NK-92 treated with Interleukin-12 subunit alpha and Interleukin-12 subunit beta, amount 100 ng/mL, for 24 hours (cell line): ENCODE measurements around the gene HOXD11.

ENCODE experiments used
- DNase-seq: peaks from one replicate; lab custom pipeline; 2025; lab: John Stamatoyannopoulos, UW

The HOXD11 gene

GRCh38 chr2:176106581-176107539 lies at the start of gene HOXD11:
HOXD11 (plus strand) TSS chr2:176107280; CDS start chr2:176107356, 76 bp downstream.
- DNase-seq = no peak

DNA sequence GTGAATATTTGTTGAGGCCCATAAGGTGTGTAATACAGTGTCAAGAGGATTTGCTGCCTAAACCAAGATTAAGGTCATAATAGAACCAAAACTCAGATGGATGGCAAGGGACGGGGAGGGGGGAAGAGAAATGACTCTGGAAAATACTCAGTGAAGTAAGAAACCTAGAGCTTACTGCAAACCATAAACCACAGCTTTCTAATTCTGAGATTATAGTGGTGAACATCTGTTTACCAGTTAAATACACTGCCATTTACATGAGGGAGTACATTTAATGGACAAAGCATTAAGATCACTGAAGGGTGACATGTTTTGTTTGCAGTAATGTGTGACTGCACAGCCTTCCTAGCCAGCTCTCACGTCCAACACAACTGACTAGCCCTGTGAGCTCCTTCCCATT lies 43.1 kb upstream of the HOXD11 start:
- DNase-seq = no peak

- no peak for DNase-seq
Measured at GRCh38 chr2:176066645-176067588, 40.2 kb upstream of the HOXD11 start.

DNA sequence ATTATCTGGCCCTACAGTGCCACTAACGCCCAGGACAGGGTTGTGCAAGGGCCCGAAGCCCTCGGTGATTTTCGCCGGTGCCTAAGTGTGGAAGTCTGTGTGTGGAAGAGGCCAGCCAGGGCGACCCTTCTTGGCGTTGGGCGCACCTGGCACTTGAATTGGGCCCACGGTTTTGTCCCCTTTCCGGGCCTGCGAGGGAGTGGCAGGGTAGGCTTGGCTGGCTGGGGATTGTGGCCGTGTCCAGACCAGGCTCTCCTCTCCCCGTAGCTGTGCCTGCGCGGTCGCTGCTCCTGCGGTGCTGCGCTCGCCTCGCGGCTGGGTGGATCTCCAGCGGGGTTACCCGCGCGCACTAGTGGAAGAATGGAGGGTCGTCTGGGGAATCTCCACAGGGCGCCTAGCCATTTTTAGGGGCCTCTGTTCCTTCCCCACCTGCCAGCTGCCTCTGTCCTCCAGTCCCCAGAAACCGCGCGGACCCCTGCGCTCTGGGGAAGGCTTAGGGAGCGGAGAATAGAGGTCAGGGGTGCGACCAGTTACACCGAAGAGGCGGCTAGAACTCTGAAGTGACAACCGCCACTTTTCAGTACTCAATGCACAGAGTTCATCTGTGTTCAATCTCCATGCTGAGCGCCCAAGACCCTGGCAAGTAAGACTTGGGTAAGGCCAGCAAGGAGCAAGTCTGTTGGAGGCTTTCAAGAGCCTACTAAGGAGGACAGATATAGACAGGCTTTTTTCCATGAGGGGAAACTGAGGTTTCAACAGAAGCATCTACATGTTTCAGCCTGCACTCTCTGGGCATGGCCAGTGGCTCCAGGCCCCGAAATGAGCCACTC lies 39.3 kb upstream of the HOXD11 start:
- DNase-seq = no peak

- DNase-seq = no peak
Measured at GRCh38 chr2:176068419-176068832, 38.7 kb upstream of the HOXD11 start.

GRCh38 chr2:176071330-176072291 lies 35.5 kb upstream of the HOXD11 start:
- no peak for DNase-seq

- no peak for DNase-seq
Measured at GRCh38 chr2:176072292-176072669, 34.8 kb upstream of the HOXD11 start.

DNA sequence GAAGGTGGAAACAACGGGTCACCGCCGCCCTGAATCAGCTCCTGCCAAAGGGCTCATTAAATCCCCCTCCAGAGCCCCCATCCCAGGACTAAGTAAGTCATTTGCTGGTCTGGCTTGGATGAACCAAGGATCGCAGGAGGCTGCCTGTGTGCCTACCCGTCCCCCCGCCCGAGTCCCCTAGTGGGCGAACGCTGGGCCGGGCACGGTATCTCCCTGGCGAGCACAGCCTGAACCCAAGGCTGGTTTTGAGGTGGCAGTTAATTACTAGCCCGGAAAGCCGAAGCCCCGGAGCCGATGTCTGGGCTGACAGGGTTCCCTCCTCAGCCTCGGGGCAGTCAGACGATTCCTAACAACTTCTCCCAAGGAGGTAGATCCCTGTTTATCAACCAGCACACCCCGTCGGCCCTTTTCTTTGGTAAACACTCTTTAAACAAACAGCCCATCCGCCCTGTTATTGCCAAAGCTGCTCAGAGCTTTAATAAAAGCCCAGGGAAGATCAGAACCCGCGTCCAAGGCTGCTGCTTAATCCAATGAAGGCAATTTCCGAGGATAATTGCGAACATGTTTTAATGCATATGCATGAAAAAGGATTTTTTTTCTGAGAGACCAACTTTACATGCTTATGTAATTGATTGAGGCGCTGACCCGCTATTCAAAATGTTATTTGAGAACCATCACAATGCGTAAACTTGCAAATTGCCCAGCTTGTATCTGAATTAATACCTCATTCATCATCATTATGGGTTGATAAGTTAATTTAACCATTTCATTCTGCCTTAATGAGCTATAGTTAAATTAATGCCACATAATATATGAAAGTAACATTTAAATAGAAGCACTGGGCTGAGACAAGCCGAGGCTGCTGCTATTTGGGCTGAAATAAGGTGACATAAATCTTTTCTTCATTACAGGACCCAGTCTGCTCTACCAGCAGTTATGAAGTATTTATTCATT lies 33.9 kb upstream of the HOXD11 start:
- DNase-seq = no peak

GRCh38 chr2:176074919-176075425 lies 32.1 kb upstream of the HOXD11 start:
- DNase-seq = no peak

DNA sequence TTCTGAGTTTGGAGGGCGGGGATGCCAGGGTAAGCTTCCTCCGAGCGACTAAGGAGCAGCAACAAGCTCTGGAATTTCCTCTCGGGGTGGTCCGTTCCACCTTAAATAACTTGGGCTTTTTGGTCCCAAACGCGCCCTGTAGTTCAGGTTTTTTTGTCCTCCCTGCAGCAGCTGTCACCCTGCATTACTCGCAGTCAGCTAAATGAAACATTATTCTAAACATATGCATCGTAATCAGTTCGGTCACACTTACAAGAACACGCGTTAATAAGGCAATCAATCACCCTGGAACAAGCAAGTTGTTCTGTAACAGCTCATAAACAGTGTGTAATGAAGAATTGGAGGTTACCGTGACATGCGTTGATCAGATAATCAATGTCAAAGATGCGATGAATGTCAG lies 31.6 kb upstream of the HOXD11 start:
- DNase-seq = no peak

GRCh38 chr2:176076063-176076462 lies 31.0 kb upstream of the HOXD11 start:
- no peak for DNase-seq

DNA sequence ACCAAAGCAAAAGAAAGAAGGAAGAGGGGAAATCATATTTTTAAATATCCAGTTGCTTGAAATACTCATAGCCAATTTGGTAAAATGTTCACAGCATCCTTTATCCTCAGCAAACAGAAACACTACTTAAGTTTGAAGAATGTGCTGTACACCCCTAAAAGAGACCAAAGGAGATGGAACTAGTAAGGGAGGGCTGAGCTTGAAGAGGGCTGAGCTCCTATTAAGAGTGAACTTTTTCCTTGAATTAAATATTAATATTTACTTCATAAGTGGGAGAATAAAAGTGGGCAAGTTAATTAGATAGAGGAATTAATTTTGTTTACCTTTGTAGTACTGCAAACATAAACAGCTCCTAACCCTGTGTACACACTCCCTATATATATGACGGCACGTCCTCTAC lies 30.3 kb upstream of the HOXD11 start:
- DNase-seq = no peak

GRCh38 chr2:176078541-176079284 lies 28.4 kb upstream of the HOXD11 start:
- DNase-seq = no peak

- no peak for DNase-seq
Measured at GRCh38 chr2:176079285-176079830, 27.7 kb upstream of the HOXD11 start.

- no peak for DNase-seq
Measured at GRCh38 chr2:176079831-176080539, 27.1 kb upstream of the HOXD11 start.

GRCh38 chr2:176080540-176081375 lies 26.3 kb upstream of the HOXD11 start:
- DNase-seq = no peak
